K562 (cell line): ENCODE measurements around the gene KAT7. TPM values are rescaled to one million over a fixed set of nuclear protein-coding genes. Genes with fewer than 3 reads are reported as not detected.
A peak's percentile ranks its signal among the peaks of the same experiment; 100 is the strongest.

ENCODE experiments used
- ATAC-seq: fragments of 200-7000 bp; cut with Tn5 transposase; 3 replicates; pipeline ENCODE4 v1.9.1; 2020; ENCODE audit warnings: moderate library complexity
- BruUV-seq: library from RNA; stranded (reverse); fragments of 400-500 nt; replicated peaks from 2 replicates; lab custom pipeline; 2021; lab: Mats Ljungman, UMichigan
- CTCF ChIA-PET: fragments of 300-600 bp; formaldehyde crosslinking; extraction: SDS; loops from one replicate; lab custom pipeline; 2021; ENCODE audit warnings: low intra/inter-chr PET ratio; lab: Yijun Ruan, JAX
- POLR2A ChIA-PET: fragments of 300-600, 350-650 bp; sonication (Branson Sonifier 250); formaldehyde crosslinking; extraction: SDS; loops from one replicate; lab custom pipeline; 2021; ENCODE audit warnings: antibody characterized with exemption, inconsistent platforms; lab: Yijun Ruan, JAX
- DNase-seq, 4 experiments: peaks; one replicate each; pipeline versions ENCODE4 v3.0.0 to v3.0.0-alpha.2; 2011 to 2018; ENCODE audit warnings: low spot score in 3 of 4, mixed read lengths in 3 of 4; ENCODE audit errors: extremely low read depth in 1 of 4
- FAIRE-seq: peaks from 2 replicates; lab custom pipeline; 2011; peaks lifted over from hg19 to GRCh38; lab: Jason Lieb, UNC
- H2AFZ ChIP-seq: 2 replicates; pipeline ENCODE4 v1.6.0; 2011; ENCODE audit warnings: low read depth, low read length, control low read depth, inconsistent platforms
- H3K27ac ChIP-seq: fragments of 200-600 bp; 3 replicates; pipeline ENCODE4 v1.8.0; 2011; ENCODE audit warnings: low read depth, mild to moderate bottlenecking, control low read depth, inconsistent platforms, low read length, moderate library complexity, mixed read lengths; ENCODE audit errors: extremely low read depth
- H3K27me3 ChIP-seq, 2 experiments: fragments of 300-600 bp in 1 of 2; 2 replicates in 1 of 2; 3 replicates in 1 of 2; pipeline versions ENCODE4 v1.6.0 to v1.8.0; 2011; ENCODE audit warnings: inconsistent platforms in 2 of 2, low read length in 2 of 2, mild to moderate bottlenecking in 1 of 2, mixed read lengths in 1 of 2, moderate library complexity in 1 of 2; ENCODE audit not compliant: control insufficient read depth in 2 of 2, insufficient read depth in 2 of 2
- H3K36me3 ChIP-seq: fragments of 300-600 bp; 3 replicates; pipeline ENCODE4 v1.8.0; 2011; ENCODE audit warnings: mild to moderate bottlenecking, low read length, inconsistent platforms; ENCODE audit not compliant: control insufficient read depth, insufficient read depth
- H3K4me1 ChIP-seq, 2 experiments: fragments of 200-600 bp in 1 of 2; replicated peaks in 1 of 2; 2 replicates in 1 of 2; 3 replicates in 1 of 2; pipeline versions ENCODE4 v1.5.1 to v1.8.0; 2011; ENCODE audit warnings: inconsistent platforms in 2 of 2, low read length in 2 of 2, mild to moderate bottlenecking in 1 of 2, mixed read lengths in 1 of 2, moderate library complexity in 1 of 2; ENCODE audit not compliant: control insufficient read depth in 2 of 2, insufficient read depth in 2 of 2
- H3K4me2 ChIP-seq: 2 replicates; pipeline ENCODE4 v1.6.1; 2011; ENCODE audit warnings: low read length, control low read depth, inconsistent platforms, mixed read lengths; ENCODE audit not compliant: insufficient read depth
- H3K4me3 ChIP-seq: fragments of 200-600 bp; sonication (generic), shearing (Covaris generic); 2 replicates; pipeline ENCODE4 v1.5.1; 2016; ENCODE audit warnings: control low read depth, inconsistent platforms
- H3K79me2 ChIP-seq: fragments of 200-600 bp; 3 replicates; pipeline ENCODE4 v1.8.0; 2011; ENCODE audit warnings: low read length, inconsistent platforms; ENCODE audit not compliant: control insufficient read depth, insufficient read depth
- H3K9ac ChIP-seq, 2 experiments: 2 replicates each; pipeline versions ENCODE4 v1.6.0 to v1.6.1; 2011; ENCODE audit warnings: low read depth in 2 of 2, low read length in 2 of 2, control low read depth in 1 of 2, inconsistent platforms in 1 of 2, mild to moderate bottlenecking in 1 of 2, mixed read lengths in 1 of 2; ENCODE audit not compliant: insufficient read depth in 1 of 2
- H3K9me1 ChIP-seq: one replicate; pipeline ENCODE4 v1.6.0; 2011; ENCODE audit warnings: inconsistent platforms, mild to moderate bottlenecking, low read length, moderate library complexity; ENCODE audit not compliant: control insufficient read depth, insufficient read depth
- H3K9me3 ChIP-seq: replicated peaks from 2 replicates; pipeline ENCODE4 v1.5.1; 2011; ENCODE audit warnings: low read depth, low read length, inconsistent platforms; ENCODE audit not compliant: control insufficient read depth, insufficient read depth
- H4K20me1 ChIP-seq: replicated peaks from 2 replicates; pipeline ENCODE4 v1.6.1; 2011; ENCODE audit warnings: low read length, inconsistent platforms, mixed read lengths; ENCODE audit not compliant: control insufficient read depth, insufficient read depth
- C11orf30 ChIP-seq: fragments of 450-650 bp; IDR thresholded peaks from 2 replicates; pipeline ENCODE4 v1.6.1; 2016; ENCODE audit warnings: low read depth, mild to moderate bottlenecking
- CHCHD3 ChIP-seq: fragments of 250-450 bp; sonication (Bioruptor Pico); IDR thresholded peaks from 2 replicates; pipeline ENCODE4 v2.1.2; 2022; ENCODE audit warnings: mild to moderate bottlenecking
- ERF ChIP-seq: fragments of 450-650 bp; formaldehyde crosslinking; IDR thresholded peaks from 2 replicates; pipeline ENCODE4 v1.4.0; 2020; ENCODE audit warnings: mild to moderate bottlenecking, mixed read lengths
- GABPA ChIP-seq: fragments of 200-800 bp; sonication (Bioruptor generic); conservative IDR thresholded peaks from 2 replicates; pipeline ENCODE4 v1.6.1; 2016; ENCODE audit warnings: low read depth, missing genetic modification characterization, missing compliant biosample characterization
- SMARCB1 ChIP-seq: IDR thresholded peaks from 2 replicates; pipeline ENCODE4 v1.6.1; 2011; ENCODE audit warnings: improper control_type of control experiment, low read depth; ENCODE audit not compliant: insufficient read length
- ZFP36 ChIP-seq: fragments of 150-350 bp; IDR thresholded peaks from 2 replicates; pipeline ENCODE4 v1.6.1; 2018; ENCODE audit warnings: low read length, low read depth; ENCODE audit not compliant: partially characterized antibody
- ZNF184 ChIP-seq: sonication (generic); formaldehyde crosslinking; IDR thresholded peaks from 2 replicates; pipeline ENCODE4 v1.5.0; 2020; ENCODE audit warnings: missing genetic modification reagents
- ZNF316 ChIP-seq: fragments of 450-650 bp; IDR thresholded peaks from 2 replicates; pipeline ENCODE4 v1.6.1; 2016
- WGBS: fragments of 100-300 bp; shearing (Covaris generic); methylation state at CpG from one replicate; pipeline ENCODE4 v1.1.6; 2016; ENCODE audit warnings: low coverage, mixed read lengths; ENCODE audit not compliant: insufficient coverage; ENCODE audit errors: missing lambda C conversion rate; 5-methylcytosine and 5-hydroxymethylcytosine counted together
- in situ Hi-C: fragments of 300-500 bp; cut with MboI; formaldehyde crosslinking; loops from 4 replicates; pipeline ENCODE4 v1.15.0; 2018; ENCODE audit warnings: inconsistent platforms, mixed read lengths
- intact Hi-C: fragments of 100-400 bp; cut with micrococcal nuclease; formaldehyde crosslinking; loops from 2 replicates; pipeline ENCODE4 v1.14.2; 2022
- polyA plus RNA-seq, 8 experiments: library from polyadenylated mRNA; depleted of rRNA in 4 of 8; stranded (reverse) in 5 of 8; unstranded in 3 of 8; fragments of >200 nt; fragmentation: Nextera tagmentation in 2 of 8; fragmentation: Illumina TruSeq in 1 of 8; extraction: Ambion mirVana in 2 of 8; extraction: Trizol in 1 of 8; gene quantifications; 2 replicates each; pipeline versions ENCODE4 v1.2.1 to v1.2.3, GENCODE V29; 2011 to 2014; ENCODE audit warnings: inconsistent platforms in 1 of 8, missing spikeins in 1 of 8
- total RNA-seq, 7 experiments: library from RNA; depleted of rRNA in 6 of 7; stranded (reverse); fragments of >200 nt in 6 of 7; fragmentation: Illumina TruSeq in 2 of 7; extraction: Trizol in 2 of 7; gene quantifications; 2 replicates each; pipeline versions ENCODE4 v1.2.1 to v1.2.3, GENCODE V29; 2011 to 2021; ENCODE audit warnings: low replicate concordance in 1 of 7
- TF ChIP-seq, protein P1 (sequence below), 2 experiments: fragments of 450-650 bp in 1 of 2; IDR thresholded peaks; 2 replicates each; pipeline ENCODE4 v1.6.1; 2011 to 2017; ENCODE audit warnings: low read depth in 2 of 2, antibody characterized with exemption in 1 of 2, borderline replicate concordance in 1 of 2, low read length in 1 of 2, mild to moderate bottlenecking in 1 of 2, mixed read lengths in 1 of 2; ENCODE audit not compliant: control insufficient read depth in 1 of 2
- TF ChIP-seq, protein P2 (sequence below): fragments of 450-650 bp; IDR thresholded peaks from 2 replicates; pipeline ENCODE4 v1.6.1; 2018; ENCODE audit not compliant: partially characterized antibody

Gene KAT7
- total and polyA plus RNA-seq, 9 of the 15 experiments (the other 6 are each of a cell fraction or from before 2014, with no cell fraction given) = 10.8 to 57.3 (median 34.8) TPM

DNA sequence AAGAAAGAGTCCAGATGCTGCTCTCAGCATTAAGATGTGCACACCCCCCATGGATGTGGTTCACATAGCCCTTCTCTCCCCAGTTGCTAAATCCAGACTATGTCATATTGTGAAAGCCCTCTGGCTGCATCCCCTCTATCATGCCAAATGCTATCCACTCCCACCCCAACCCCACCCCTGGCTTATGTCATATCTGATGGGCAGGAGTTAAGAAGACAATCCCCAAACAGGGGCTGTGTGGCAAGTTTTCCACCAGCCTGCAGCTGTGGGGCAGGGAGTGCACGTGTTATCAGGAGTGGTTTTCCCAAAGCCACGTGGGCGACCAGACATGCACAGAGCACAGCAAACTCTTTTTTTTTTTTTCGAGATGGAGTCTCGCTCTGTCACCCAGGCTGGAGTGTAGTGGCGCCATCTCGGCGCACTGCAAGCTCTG, 34.5 kb upstream of the KAT7 start (continued):
- TF ChIP-seq GABPA (tag) (no peak), ERF (CRISPR knock-in tag) (no peak)

DNA sequence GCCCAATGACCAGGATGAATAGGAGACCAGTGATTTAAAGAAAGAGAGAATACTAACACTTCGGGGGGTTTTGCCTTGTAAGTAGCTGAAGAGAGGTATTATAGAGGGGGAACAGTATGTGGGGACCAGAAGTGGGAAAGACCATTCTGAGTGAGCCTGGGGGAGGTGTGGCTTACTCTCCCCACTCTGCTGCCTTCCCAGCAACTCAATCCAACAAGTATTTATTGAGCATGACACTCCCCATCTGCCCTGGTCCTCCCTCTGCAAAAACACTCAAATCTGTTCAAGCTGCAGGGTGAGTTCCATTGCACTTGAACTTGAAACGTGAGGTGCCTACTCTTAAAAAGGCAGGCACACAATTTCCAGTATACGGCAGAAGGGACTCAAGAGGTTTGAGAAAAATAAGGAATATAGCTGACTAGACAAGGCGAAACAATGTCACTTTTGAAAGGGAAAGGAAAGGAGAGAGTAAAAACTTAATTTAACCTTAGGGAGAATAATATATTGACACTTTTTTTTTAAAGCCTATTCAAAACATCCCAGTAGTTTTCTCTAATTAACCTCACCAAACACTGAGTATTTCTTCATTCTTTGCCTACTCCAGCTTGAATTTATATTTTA, 32.7 kb upstream of the KAT7 start:
- peaks cover 23% of the 10 kb centered on the region for H4K20me1 ChIP-seq

More for the DNA sequence above, 32.7 kb upstream of the KAT7 start:
- Histone ChIP-seq H3K27ac (no peak overlapping the region), H3K27me3 (no peaks in the 10 kb centered on the region), H3K9me3 (no peaks in the 10 kb centered on the region), H3K4me3 (no peak overlapping the region), H3K9ac (no peak overlapping the region), H3K79me2 (peaks cover 88% of the 10 kb centered on the region), H3K4me2 (no peak overlapping the region), H2AFZ (no peak overlapping the region), H3K4me1 (peaks cover 28 to 56% of the 10 kb centered on the region in 2 experiments), H3K9me1 (peaks cover 12% of the 10 kb centered on the region), H3K36me3 (peaks cover 74% of the 10 kb centered on the region)
- ChIA-PET POLR2A (interaction anchor here (0.6 to 2.0 kb wide), 5 partner anchors 9 to 57 kb away, joined by 3 to 10 read pairs (median 4); no protein-coding TSS in a partner anchor), CTCF (no interaction called here)
- in situ Hi-C loops = no loop called here
- ATAC-seq = peak; percentile 15; the same call in 2 of the 3 replicates
- BruUV-seq = no TSS peak
- TF ChIP-seq SMARCB1 (no peak), C11orf30 (peak; percentile 25; the same call in 1 of the 2 replicates), ZNF316 (peak; percentile 60), ZNF184 (CRISPR knock-in tag) (no peak), ZFP36 (no peak), CHCHD3 (CRISPR knock-in tag) (no peak)
- TF ChIP-seq, protein P1, sequence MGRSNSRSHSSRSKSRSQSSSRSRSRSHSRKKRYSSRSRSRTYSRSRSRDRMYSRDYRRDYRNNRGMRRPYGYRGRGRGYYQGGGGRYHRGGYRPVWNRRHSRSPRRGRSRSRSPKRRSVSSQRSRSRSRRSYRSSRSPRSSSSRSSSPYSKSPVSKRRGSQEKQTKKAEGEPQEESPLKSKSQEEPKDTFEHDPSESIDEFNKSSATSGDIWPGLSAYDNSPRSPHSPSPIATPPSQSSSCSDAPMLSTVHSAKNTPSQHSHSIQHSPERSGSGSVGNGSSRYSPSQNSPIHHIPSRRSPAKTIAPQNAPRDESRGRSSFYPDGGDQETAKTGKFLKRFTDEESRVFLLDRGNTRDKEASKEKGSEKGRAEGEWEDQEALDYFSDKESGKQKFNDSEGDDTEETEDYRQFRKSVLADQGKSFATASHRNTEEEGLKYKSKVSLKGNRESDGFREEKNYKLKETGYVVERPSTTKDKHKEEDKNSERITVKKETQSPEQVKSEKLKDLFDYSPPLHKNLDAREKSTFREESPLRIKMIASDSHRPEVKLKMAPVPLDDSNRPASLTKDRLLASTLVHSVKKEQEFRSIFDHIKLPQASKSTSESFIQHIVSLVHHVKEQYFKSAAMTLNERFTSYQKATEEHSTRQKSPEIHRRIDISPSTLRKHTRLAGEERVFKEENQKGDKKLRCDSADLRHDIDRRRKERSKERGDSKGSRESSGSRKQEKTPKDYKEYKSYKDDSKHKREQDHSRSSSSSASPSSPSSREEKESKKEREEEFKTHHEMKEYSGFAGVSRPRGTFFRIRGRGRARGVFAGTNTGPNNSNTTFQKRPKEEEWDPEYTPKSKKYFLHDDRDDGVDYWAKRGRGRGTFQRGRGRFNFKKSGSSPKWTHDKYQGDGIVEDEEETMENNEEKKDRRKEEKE (IDR thresholded peaks at IDR 0.05; ENCODE audit: borderline replicate concordance in 1 of 2, control insufficient read depth in 1 of 2, low read depth in 2 of 2, low read length in 1 of 2) = no peak
- TF ChIP-seq, protein P2, sequence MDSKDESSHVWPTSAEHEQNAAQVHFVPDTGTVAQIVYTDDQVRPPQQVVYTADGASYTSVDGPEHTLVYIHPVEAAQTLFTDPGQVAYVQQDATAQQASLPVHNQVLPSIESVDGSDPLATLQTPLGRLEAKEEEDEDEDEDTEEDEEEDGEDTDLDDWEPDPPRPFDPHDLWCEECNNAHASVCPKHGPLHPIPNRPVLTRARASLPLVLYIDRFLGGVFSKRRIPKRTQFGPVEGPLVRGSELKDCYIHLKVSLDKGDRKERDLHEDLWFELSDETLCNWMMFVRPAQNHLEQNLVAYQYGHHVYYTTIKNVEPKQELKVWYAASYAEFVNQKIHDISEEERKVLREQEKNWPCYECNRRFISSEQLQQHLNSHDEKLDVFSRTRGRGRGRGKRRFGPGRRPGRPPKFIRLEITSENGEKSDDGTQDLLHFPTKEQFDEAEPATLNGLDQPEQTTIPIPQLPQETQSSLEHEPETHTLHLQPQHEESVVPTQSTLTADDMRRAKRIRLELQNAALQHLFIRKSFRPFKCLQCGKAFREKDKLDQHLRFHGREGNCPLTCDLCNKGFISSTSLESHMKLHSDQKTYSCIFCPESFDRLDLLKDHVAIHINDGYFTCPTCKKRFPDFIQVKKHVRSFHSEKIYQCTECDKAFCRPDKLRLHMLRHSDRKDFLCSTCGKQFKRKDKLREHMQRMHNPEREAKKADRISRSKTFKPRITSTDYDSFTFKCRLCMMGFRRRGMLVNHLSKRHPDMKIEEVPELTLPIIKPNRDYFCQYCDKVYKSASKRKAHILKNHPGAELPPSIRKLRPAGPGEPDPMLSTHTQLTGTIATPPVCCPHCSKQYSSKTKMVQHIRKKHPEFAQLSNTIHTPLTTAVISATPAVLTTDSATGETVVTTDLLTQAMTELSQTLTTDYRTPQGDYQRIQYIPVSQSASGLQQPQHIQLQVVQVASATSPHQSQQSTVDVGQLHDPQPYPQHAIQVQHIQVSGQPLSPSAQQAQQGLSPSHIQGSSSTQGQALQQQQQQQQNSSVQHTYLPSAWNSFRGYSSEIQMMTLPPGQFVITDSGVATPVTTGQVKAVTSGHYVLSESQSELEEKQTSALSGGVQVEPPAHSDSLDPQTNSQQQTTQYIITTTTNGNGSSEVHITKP = peak; percentile 81
- 67% methylated on average over 4 of the region's 4 CpGs for WGBS
- intact Hi-C loops = no loop called here
- FAIRE-seq = no peak
- DNase-seq = no peak
